ENCODE measurements around the gene TUBB6. TPM values are rescaled to one million over a fixed set of nuclear protein-coding genes. Genes with fewer than 3 reads are reported as not detected.

The TUBB6 gene
- total RNA-seq, 1 donor from 2014 or later, result 35.6 TPM

DNA sequence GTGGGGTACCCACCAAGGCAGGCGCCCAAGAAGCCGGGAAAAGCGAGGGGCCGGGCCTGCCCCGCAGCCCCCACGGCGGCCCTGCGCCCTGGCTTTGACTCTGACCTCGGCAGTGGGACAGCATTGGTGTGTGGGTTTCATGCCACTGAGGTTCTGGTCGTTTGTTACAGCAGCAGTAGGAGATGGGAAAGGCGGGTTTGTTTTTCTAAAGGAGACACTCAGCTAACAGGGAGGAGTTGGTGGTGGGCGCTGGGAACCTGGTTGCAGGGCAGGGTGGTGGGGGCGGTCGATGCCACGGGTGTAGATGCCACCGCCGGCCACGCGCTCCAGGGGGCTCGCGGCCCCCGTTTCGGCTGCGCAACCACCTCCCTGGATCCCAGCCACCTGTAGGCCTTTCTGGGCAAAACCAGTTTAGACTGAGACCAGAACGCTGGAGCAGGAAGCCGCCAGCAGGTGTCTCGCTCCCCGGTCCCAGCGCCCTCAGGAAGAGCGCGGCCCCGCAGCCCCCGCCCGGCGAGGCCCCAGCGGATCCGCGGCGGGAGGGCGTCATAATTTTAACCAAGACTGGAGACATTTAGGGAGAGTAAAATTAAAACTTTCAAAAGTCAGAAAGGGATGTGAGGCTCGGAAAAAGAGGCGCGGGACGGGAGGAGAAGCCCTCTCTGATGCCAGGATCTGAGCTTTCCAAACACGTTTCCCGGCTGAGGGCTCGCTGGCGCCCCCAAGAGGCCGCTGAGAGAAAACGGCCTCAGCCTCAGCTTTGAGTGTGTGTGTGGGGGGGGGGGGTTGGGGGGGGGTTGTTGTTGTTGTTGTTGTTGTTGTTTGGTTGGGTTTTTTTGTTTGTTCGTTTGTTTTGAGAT is 36.4 kb upstream of the TUBB6 start:
- peaks cover 2% of the 10 kb centered on the region for H3K27me3 Mint-ChIP-seq (ENCODE audit: unreplicated experiment)
- TF ChIP-seq, protein P1, sequence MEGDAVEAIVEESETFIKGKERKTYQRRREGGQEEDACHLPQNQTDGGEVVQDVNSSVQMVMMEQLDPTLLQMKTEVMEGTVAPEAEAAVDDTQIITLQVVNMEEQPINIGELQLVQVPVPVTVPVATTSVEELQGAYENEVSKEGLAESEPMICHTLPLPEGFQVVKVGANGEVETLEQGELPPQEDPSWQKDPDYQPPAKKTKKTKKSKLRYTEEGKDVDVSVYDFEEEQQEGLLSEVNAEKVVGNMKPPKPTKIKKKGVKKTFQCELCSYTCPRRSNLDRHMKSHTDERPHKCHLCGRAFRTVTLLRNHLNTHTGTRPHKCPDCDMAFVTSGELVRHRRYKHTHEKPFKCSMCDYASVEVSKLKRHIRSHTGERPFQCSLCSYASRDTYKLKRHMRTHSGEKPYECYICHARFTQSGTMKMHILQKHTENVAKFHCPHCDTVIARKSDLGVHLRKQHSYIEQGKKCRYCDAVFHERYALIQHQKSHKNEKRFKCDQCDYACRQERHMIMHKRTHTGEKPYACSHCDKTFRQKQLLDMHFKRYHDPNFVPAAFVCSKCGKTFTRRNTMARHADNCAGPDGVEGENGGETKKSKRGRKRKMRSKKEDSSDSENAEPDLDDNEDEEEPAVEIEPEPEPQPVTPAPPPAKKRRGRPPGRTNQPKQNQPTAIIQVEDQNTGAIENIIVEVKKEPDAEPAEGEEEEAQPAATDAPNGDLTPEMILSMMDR (IDR thresholded peaks at IDR 0.05; ENCODE audit: partially characterized antibody, unreplicated experiment), result peak; percentile 69
- H3K36me3 Mint-ChIP-seq (ENCODE audit: unreplicated experiment), result no peaks in the 10 kb centered on the region
- peak overlapping the region; percentile 63 for H3K4me3 Mint-ChIP-seq (ENCODE audit: unreplicated experiment)
- peaks cover 6% of the 10 kb centered on the region for H3K9me3 Mint-ChIP-seq (ENCODE audit: unreplicated experiment)
- peaks cover 1% of the 10 kb centered on the region for H3K4me1 Mint-ChIP-seq (ENCODE audit: low read depth, unreplicated experiment)
- peak; percentile 79 for DNase-seq
- no peak overlapping the region for H3K27ac Mint-ChIP-seq (ENCODE audit: unreplicated experiment)

DNA sequence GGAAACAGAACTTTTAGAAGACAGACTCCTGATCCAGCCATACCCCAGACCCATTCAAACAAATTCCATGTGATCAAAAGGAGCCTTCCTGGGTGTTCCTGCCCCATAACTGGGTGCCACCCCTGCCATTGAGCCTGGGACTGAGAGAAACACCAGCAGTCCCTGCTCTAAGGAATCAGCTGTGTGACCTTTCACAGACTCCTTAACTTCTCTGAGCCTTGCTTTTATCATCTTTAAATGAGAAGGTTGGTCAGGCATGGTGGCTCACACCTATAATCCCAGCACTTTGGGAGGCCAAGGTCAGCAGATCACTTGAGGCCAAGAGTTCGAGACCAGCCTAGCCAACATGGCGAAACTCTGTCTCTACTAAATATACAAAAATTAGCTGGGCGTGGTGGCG is 33.2 kb upstream of the TUBB6 start:
- peaks cover 6% of the 10 kb centered on the region for H3K27me3 Mint-ChIP-seq (ENCODE audit: unreplicated experiment)
- peaks cover 6% of the 10 kb centered on the region for H3K9me3 Mint-ChIP-seq (ENCODE audit: unreplicated experiment)
- H3K4me1 Mint-ChIP-seq (ENCODE audit: low read depth, unreplicated experiment), result peaks cover 1% of the 10 kb centered on the region
- no peaks in the 10 kb centered on the region for H3K36me3 Mint-ChIP-seq (ENCODE audit: unreplicated experiment)
- no peak overlapping the region for H3K27ac Mint-ChIP-seq (ENCODE audit: unreplicated experiment)
- TF ChIP-seq, protein P1 (IDR thresholded peaks at IDR 0.05; ENCODE audit: partially characterized antibody, unreplicated experiment), result no peak
- H3K4me3 Mint-ChIP-seq (ENCODE audit: unreplicated experiment), result no peak overlapping the region
- no peak for DNase-seq

DNA sequence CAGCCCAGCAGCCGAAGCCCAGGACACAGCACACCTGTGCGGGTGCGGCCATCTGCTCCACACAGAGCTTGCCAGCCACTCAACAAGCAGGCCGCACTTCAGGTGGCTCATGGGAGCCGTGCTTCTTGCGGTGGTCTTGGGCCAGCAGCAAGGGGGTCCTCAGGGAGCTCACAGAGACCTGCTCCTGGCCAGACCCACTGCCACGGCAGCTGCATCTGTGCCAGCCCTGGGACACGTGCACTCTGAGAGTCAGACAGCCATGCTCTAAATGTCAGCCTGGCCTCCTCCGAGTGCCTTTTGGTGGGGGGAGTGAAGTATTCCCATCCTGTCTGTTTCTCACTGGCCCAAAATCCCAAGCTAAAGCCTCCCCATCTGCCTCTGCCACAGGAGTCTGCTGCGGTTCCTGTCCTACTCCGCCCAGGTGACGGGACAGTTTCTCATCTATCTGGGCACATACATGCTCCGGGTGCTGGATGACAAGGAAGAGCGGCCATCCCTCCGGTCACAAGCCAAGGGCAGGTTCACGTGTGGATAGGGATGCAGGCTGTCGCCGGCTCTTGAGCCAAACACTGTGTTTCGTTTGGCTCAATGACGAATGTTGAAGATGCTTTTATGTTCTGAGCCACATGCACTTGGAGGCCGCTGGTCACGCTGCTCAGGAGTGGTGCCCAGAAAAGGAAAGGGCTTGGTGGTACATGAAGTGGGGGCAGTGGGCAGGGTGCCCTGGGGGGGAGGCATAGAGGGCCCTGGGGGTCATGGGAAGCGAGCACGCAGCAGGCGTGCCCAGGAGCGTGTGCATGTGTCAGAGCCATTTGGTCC is 31.1 kb upstream of the TUBB6 start:
- H3K9me3 Mint-ChIP-seq (ENCODE audit: unreplicated experiment), result peaks cover 6% of the 10 kb centered on the region
- no peak for DNase-seq
- no peak overlapping the region for H3K4me3 Mint-ChIP-seq (ENCODE audit: unreplicated experiment)
- no peak overlapping the region for H3K27ac Mint-ChIP-seq (ENCODE audit: unreplicated experiment)
- H3K36me3 Mint-ChIP-seq (ENCODE audit: unreplicated experiment), result no peaks in the 10 kb centered on the region
- TF ChIP-seq, protein P1 (IDR thresholded peaks at IDR 0.05; ENCODE audit: partially characterized antibody, unreplicated experiment), result no peak
- peaks cover 1% of the 10 kb centered on the region for H3K4me1 Mint-ChIP-seq (ENCODE audit: low read depth, unreplicated experiment)
- peaks cover 7% of the 10 kb centered on the region for H3K27me3 Mint-ChIP-seq (ENCODE audit: unreplicated experiment)

DNA sequence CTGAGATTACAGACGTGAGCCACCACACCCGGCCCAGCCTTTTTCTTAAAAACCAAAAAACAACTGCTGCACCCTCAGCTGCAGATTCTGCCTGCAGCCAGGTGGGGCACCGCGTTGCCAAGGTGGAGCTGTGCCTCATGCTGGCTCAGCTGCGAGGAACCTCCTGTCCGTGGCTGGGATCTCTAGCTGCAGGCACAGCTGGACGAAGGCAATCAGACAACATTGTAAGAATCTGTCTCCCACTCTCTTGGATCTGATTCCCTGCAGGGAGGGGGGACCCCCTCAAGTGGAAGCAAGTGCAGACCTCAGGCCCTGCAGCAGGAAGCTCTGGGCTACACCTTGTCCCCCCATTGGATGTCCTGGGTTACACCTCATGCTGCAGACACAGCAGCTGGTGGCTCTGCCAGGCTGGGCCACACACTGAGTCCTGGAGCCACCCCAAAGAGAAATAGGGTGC is 29.8 kb upstream of the TUBB6 start:
- H3K36me3 Mint-ChIP-seq (ENCODE audit: unreplicated experiment), result no peaks in the 10 kb centered on the region
- TF ChIP-seq, protein P1 (IDR thresholded peaks at IDR 0.05; ENCODE audit: partially characterized antibody, unreplicated experiment), result no peak
- DNase-seq, result no peak
- peaks cover 1% of the 10 kb centered on the region for H3K4me1 Mint-ChIP-seq (ENCODE audit: low read depth, unreplicated experiment)
- H3K4me3 Mint-ChIP-seq (ENCODE audit: unreplicated experiment), result no peak overlapping the region
- H3K9me3 Mint-ChIP-seq (ENCODE audit: unreplicated experiment), result peaks cover 3% of the 10 kb centered on the region
- peak overlapping the region; percentile 43 for H3K27ac Mint-ChIP-seq (ENCODE audit: unreplicated experiment)
- H3K27me3 Mint-ChIP-seq (ENCODE audit: unreplicated experiment), result peaks cover 7% of the 10 kb centered on the region
